Uterus (tissue), 2 donors: ENCODE data around the gene NSD2.

Source experiments
- POLR2A ChIP-seq, 2 donors: fragments of 450-650 bp; IDR thresholded peaks; one replicate each; pipeline ENCODE4 v1.6.1; 2016; ENCODE audit warnings: antibody characterized with exemption in 2 of 2, mild to moderate bottlenecking in 1 of 2, moderate library complexity in 1 of 2
- TF ChIP-seq, protein P1 (sequence below), 4 experiments: fragments of 200-600 bp in 2 of 4; fragments of 450-650 bp in 2 of 4; sonication (generic) in 2 of 4; IDR thresholded peaks; one replicate each; pipeline ENCODE4 v1.5.1; 2016 to 2019; ENCODE audit warnings: antibody characterized with exemption in 4 of 4, mild to moderate bottlenecking in 2 of 4, moderate library complexity in 1 of 4

- TF ChIP-seq, protein P1, sequence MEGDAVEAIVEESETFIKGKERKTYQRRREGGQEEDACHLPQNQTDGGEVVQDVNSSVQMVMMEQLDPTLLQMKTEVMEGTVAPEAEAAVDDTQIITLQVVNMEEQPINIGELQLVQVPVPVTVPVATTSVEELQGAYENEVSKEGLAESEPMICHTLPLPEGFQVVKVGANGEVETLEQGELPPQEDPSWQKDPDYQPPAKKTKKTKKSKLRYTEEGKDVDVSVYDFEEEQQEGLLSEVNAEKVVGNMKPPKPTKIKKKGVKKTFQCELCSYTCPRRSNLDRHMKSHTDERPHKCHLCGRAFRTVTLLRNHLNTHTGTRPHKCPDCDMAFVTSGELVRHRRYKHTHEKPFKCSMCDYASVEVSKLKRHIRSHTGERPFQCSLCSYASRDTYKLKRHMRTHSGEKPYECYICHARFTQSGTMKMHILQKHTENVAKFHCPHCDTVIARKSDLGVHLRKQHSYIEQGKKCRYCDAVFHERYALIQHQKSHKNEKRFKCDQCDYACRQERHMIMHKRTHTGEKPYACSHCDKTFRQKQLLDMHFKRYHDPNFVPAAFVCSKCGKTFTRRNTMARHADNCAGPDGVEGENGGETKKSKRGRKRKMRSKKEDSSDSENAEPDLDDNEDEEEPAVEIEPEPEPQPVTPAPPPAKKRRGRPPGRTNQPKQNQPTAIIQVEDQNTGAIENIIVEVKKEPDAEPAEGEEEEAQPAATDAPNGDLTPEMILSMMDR (IDR thresholded peaks at IDR 0.05) = no peak
- no peak for TF ChIP-seq POLR2A (IDR thresholded peaks at IDR 0.05)
Measured at GRCh38 chr4:1880332-1880731, 9.1 kb downstream of the NSD2 start.
